ENCODE data around the gene STPG3.

GRCh38 chr9:137293094-137293481, 42.0 kb downstream of the STPG3 start:
- TF ChIP-seq CTCF (IDR thresholded peaks at IDR 0.05): no peak
- TF ChIP-seq, protein P1, sequence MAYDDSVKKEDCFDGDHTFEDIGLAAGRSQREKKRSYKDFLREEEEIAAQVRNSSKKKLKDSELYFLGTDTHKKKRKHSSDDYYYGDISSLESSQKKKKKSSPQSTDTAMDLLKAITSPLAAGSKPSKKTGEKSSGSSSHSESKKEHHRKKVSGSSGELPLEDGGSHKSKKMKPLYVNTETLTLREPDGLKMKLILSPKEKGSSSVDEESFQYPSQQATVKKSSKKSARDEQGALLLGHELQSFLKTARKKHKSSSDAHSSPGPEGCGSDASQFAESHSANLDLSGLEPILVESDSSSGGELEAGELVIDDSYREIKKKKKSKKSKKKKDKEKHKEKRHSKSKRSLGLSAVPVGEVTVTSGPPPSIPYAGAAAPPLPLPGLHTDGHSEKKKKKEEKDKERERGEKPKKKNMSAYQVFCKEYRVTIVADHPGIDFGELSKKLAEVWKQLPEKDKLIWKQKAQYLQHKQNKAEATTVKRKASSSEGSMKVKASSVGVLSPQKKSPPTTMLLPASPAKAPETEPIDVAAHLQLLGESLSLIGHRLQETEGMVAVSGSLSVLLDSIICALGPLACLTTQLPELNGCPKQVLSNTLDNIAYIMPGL (CRISPR knock-in tag; IDR thresholded peaks at IDR 0.05; ENCODE audit: borderline replicate concordance): no peak
- TF ChIP-seq POLR2A (IDR thresholded peaks at IDR 0.05; ENCODE audit: low read length): no peak
- no peak for TF ChIP-seq BHLHE40 (IDR thresholded peaks at IDR 0.05; ENCODE audit: low read depth, low read length)
- no peak for TF ChIP-seq EP300 (IDR thresholded peaks at IDR 0.05)
- no peak for TF ChIP-seq JUNB (IDR thresholded peaks at IDR 0.05)
- no peak for TF ChIP-seq ESRRA (IDR thresholded peaks at IDR 0.05; ENCODE audit: borderline replicate concordance, low read length)
- TF ChIP-seq CBX2 (IDR thresholded peaks at IDR 0.05; ENCODE audit: borderline replicate concordance, low read depth): no peak
